AG04449 (cell line): ENCODE results near the gene RAB30.

Source experiments
- CTCF ChIA-PET: fragments of 350-600 bp; formaldehyde crosslinking; extraction: SDS; loops from one replicate; lab custom pipeline; 2021; ENCODE audit warnings: antibody characterized with exemption; lab: Yijun Ruan, JAX
- POLR2A ChIA-PET: fragments of 400-600, 350-600 bp; formaldehyde crosslinking; extraction: SDS; loops from one replicate; lab custom pipeline; 2020; ENCODE audit warnings: antibody characterized with exemption, inconsistent platforms; lab: Yijun Ruan, JAX
- DNase-seq: peaks from one replicate; pipeline ENCODE4 v3.0.0-alpha.2; 2010; ENCODE audit warnings: low read depth, low spot score
- H3K4me3 ChIP-seq: 2 replicates; pipeline ENCODE4 v1.5.1; 2011; ENCODE audit warnings: low read depth, mild to moderate bottlenecking, control low read depth, low read length
- TF ChIP-seq, protein P1 (sequence below): IDR thresholded peaks from one replicate; pipeline ENCODE4 v1.5.1; 2011; ENCODE audit warnings: mild to moderate bottlenecking, moderate library complexity, low read length, control low read depth, inconsistent platforms; ENCODE audit not compliant: insufficient read depth; ENCODE audit errors: missing control alignments

The RAB30 gene

DNA sequence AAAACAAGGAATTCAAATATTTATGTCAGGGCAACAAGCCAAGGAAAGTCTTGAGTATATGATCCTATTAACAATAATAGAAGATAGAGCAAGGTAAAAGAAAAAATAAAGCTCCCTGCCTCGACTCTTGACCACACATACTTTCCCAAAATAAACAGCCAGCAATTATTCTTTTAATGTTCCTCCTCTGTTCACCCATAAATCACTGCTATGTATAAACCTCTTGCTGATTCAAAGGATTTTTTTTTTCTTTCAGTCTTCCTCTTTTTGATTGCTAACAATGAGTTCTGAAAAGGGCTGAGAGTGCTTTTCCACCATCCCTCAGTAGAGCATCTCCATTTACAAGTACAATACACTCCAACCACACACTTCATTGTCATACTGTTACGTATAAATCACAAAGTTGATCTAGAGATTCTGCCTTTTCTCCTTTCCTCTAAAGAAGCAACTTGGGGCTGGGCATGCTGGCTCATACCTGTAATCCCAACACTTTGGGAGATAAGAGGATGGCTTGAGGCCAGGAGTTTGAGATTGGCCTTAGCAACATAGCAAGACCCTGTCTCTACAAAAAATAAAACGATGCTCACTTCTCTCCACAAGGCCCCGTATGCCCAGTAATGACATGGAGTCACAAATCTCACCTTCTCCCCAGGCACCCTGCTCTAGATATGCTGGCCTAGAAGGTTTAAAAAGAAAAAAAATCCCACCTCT lies 24.0 kb downstream of the RAB30 start:
- POLR2A ChIA-PET = interaction anchor here (1.8 to 1.9 kb wide), 2 partner anchors 13 to 109 kb away, joined by 6 to 12 read pairs; partner anchors contain the start of gene PCF11
- DNase-seq = no peak
- H3K4me3 ChIP-seq = no peak overlapping the region
- TF ChIP-seq, protein P1, sequence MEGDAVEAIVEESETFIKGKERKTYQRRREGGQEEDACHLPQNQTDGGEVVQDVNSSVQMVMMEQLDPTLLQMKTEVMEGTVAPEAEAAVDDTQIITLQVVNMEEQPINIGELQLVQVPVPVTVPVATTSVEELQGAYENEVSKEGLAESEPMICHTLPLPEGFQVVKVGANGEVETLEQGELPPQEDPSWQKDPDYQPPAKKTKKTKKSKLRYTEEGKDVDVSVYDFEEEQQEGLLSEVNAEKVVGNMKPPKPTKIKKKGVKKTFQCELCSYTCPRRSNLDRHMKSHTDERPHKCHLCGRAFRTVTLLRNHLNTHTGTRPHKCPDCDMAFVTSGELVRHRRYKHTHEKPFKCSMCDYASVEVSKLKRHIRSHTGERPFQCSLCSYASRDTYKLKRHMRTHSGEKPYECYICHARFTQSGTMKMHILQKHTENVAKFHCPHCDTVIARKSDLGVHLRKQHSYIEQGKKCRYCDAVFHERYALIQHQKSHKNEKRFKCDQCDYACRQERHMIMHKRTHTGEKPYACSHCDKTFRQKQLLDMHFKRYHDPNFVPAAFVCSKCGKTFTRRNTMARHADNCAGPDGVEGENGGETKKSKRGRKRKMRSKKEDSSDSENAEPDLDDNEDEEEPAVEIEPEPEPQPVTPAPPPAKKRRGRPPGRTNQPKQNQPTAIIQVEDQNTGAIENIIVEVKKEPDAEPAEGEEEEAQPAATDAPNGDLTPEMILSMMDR = no peak
- CTCF ChIA-PET = interaction anchor here (0.7 kb wide), 2 partner anchors 10 to 14 kb away, joined by 3 read pairs; no protein-coding TSS in a partner anchor

GRCh38 chr11:83046621-83047172 lies 25.0 kb downstream of the RAB30 start:
- POLR2A ChIA-PET = interaction anchor here (1.1 to 1.9 kb wide), 3 partner anchors 13 to 110 kb away, joined by 5 to 12 read pairs (median 6); partner anchors contain the start of genes PCF11 and RAB30

DNA sequence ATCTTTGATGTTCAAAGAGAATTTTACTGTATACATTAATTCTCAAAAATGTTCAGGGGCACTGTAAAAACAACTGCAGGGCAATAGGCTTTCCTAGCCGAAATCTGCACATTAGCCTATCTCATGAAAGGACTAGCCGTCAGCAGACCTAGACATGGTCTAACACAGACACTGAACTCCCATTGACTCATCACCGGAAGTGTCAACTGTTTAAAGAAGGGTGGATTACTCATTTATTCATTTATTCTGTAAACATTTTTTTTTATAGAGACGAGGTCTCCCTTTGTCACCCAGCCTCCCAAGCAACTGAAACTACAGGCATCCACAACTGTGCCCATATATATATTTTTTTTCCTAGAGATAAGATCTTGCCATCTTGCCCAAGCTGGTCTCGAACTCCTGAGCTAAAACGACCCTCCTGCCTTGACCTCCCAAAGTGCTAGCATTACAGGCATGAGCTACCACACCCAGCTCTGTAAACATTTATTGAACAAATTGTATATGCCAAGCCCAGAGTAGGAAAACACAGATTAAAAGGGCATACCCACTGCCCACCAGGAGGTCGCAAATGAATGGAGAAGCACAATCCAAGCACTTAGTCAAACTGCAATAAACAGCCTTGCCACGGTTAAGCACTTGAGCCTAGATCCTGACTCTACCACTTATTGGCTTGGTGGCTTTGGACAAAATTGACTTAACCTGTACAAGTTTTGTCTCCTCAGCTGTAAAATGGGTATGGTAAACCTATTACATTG lies 26.6 kb downstream of the RAB30 start:
- ChIA-PET CTCF (interaction anchor here (1.5 kb wide), 1 partner anchor 9 kb away, joined by 4 read pairs; no protein-coding TSS in a partner anchor), POLR2A (no interaction called here)
- DNase-seq = no peak
- no peak overlapping the region for H3K4me3 ChIP-seq
- TF ChIP-seq, protein P1 = no peak

More at GRCh38 chr11:83046621-83047172, 25.0 kb downstream of the RAB30 start:
- no peak for DNase-seq
- no peak overlapping the region for H3K4me3 ChIP-seq
- CTCF ChIA-PET = interaction anchor here (0.7 to 1.5 kb wide), 2 partner anchors 10 to 13 kb away, joined by 3 to 4 read pairs; no protein-coding TSS in a partner anchor
- TF ChIP-seq, protein P1 = no peak

- POLR2A ChIA-PET = no interaction called here
- CTCF ChIA-PET = no interaction called here
- H3K4me3 ChIP-seq = no peak overlapping the region
- TF ChIP-seq, protein P1 = no peak
- no peak for DNase-seq
These were observed 28.6 kb downstream of the RAB30 start for GRCh38 chr11:83042964-83043711.

- TF ChIP-seq, protein P1 = no peak
- ChIA-PET POLR2A (no interaction called here), CTCF (interaction anchor here (0.6 to 2.4 kb wide), 2 partner anchors 12 to 78 kb away, joined by 3 to 6 read pairs; no protein-coding TSS in a partner anchor)
- DNase-seq = no peak
- H3K4me3 ChIP-seq = no peak overlapping the region
These were observed 30.6 kb downstream of the RAB30 start for GRCh38 chr11:83041126-83041525.
